Activated CD4-positive, alpha-beta T cell treated with anti-CD3 and anti-CD28 coated beads, Interleukin-2, amount 10 ng/mL, durations not matched to agents 24 days and 14 days (primary cell): ENCODE results near the gene RAB9A. TPM values are rescaled to one million over a fixed set of nuclear protein-coding genes. Genes with fewer than 3 reads are reported as not detected.
"Not testable (repeated sequence)": the region's sequence is repeated elsewhere in the genome, so short reads cannot be mapped to it uniquely, and the experiment has no call there.

Experiments
- DNase-seq: peaks from one replicate; pipeline ENCODE4 v3.0.0; 2022
- H3K27ac Mint-ChIP-seq: one replicate; pipeline ENCODE4 v1.8.0; 2022; ENCODE audit warnings: mild to moderate bottlenecking, mixed read lengths
- H3K27me3 Mint-ChIP-seq: one replicate; pipeline ENCODE4 v1.8.0; 2022; ENCODE audit warnings: mixed read lengths
- H3K36me3 Mint-ChIP-seq: one replicate; pipeline ENCODE4 v1.8.0; 2022; ENCODE audit warnings: low read depth, mild to moderate bottlenecking, mixed read lengths
- H3K4me1 Mint-ChIP-seq: one replicate; pipeline ENCODE4 v1.8.0; 2021; ENCODE audit warnings: mixed read lengths
- H3K4me3 Mint-ChIP-seq: one replicate; pipeline ENCODE4 v1.8.0; 2022; ENCODE audit warnings: mild to moderate bottlenecking, moderate library complexity, mixed read lengths
- H3K9me3 Mint-ChIP-seq: one replicate; pipeline ENCODE4 v1.8.0; 2021; ENCODE audit warnings: mixed read lengths
- intact Hi-C: fragments of 100-400 bp; cut with micrococcal nuclease; formaldehyde crosslinking; loops from one replicate; pipeline ENCODE4 v1.15.1; 2023
- total RNA-seq: library from RNA; stranded (reverse); gene quantifications from 2 replicates; pipeline ENCODE4 v1.2.3, GENCODE V29; 2022

The RAB9A gene
- total RNA-seq, 1 donor from 2014 or later: 9.2 TPM

DNA sequence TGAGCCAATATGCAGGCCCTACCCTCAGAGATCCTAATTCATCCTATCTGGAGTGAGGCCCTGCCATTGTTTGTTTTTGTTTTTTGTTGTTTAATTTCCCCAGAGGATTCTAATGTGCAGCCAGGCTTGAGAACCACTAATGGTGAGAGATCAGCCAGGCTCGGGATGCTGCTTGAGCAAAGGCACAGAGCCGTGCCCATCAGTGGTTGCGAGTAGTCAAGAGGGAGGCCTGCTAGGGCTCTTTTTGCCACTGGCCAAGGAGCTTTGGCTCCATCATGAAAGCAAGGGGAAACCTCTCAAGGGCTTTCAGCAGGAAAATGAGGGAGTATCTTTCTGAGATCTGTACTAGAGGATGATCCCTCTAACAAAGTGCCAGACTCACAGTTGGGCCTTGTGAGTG lies 33.3 kb upstream of the RAB9A start:
- H3K9me3 Mint-ChIP-seq: no peaks in the 10 kb centered on the region
- intact Hi-C loops: no loop called here
- H3K4me1 Mint-ChIP-seq: peaks cover 20% of the 10 kb centered on the region

GRCh38 chrX:13658602-13659001 lies 30.3 kb upstream of the RAB9A start:
- H3K4me1 Mint-ChIP-seq: peaks cover 17% of the 10 kb centered on the region
- DNase-seq: peak; percentile 73
- H3K36me3 Mint-ChIP-seq: peaks cover 23% of the 10 kb centered on the region
- H3K27me3 Mint-ChIP-seq: no peaks in the 10 kb centered on the region
- H3K9me3 Mint-ChIP-seq: no peaks in the 10 kb centered on the region
- peak overlapping the region; percentile 15 for H3K27ac Mint-ChIP-seq
- intact Hi-C loops: loop anchor here (1.0 kb wide), 3 partner anchors 31 to 374 kb away; partner anchors contain the start of gene RAB9A
- no peak overlapping the region for H3K4me3 Mint-ChIP-seq

More for the DNA sequence above, 33.3 kb upstream of the RAB9A start:
- H3K4me3 Mint-ChIP-seq: no peak overlapping the region
- no peak for DNase-seq
- H3K27me3 Mint-ChIP-seq: no peaks in the 10 kb centered on the region
- peaks cover 16% of the 10 kb centered on the region for H3K36me3 Mint-ChIP-seq
- no peak overlapping the region for H3K27ac Mint-ChIP-seq

- Mint-ChIP-seq H3K4me1 (peaks cover 17% of the 10 kb centered on the region), H3K27me3 (no peaks in the 10 kb centered on the region), H3K27ac (peak overlapping the region; percentile 34), H3K9me3 (no peaks in the 10 kb centered on the region), H3K4me3 (no peak overlapping the region), H3K36me3 (peaks cover 23% of the 10 kb centered on the region)
- no peak for DNase-seq
- intact Hi-C loops: no loop called here
Measured at GRCh38 chrX:13659063-13659462, 29.9 kb upstream of the RAB9A start.

GRCh38 chrX:13661735-13662288 lies 27.1 kb upstream of the RAB9A start:
- Mint-ChIP-seq H3K4me3 (no peak overlapping the region), H3K27ac (no peak overlapping the region)
- intact Hi-C loops: no loop called here

DNA sequence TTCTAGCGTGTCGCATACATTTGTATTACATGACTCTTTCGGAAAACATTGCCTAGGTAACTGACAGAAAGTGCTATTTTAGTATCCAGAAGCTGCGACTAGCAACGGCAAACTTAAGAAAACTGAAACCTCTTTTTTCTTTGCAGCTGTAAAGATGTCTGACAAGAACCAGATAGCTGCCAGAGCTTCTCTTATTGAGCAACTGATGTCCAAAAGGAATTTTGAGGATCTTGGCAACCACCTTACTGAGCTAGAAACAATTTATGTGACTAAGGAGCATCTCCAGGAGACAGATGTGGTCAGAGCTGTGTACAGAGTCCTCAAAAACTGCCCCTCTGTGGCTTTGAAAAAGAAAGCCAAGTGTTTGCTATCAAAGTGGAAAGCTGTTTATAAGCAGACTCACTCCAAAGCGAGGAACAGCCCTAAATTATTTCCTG lies 26.6 kb upstream of the RAB9A start:
- Mint-ChIP-seq H3K4me1 (peaks cover 8% of the 10 kb centered on the region), H3K9me3 (no peaks in the 10 kb centered on the region), H3K4me3 (no peak overlapping the region), H3K27me3 (no peaks in the 10 kb centered on the region), H3K36me3 (peaks cover 22% of the 10 kb centered on the region), H3K27ac (no peak overlapping the region)
- intact Hi-C loops: no loop called here
- DNase-seq: no peak

More at GRCh38 chrX:13661735-13662288, 27.1 kb upstream of the RAB9A start:
- Mint-ChIP-seq H3K27me3 (no peaks in the 10 kb centered on the region), H3K36me3 (peaks cover 23% of the 10 kb centered on the region), H3K9me3 (no peaks in the 10 kb centered on the region), H3K4me1 (peaks cover 8% of the 10 kb centered on the region)
- no peak for DNase-seq

DNA sequence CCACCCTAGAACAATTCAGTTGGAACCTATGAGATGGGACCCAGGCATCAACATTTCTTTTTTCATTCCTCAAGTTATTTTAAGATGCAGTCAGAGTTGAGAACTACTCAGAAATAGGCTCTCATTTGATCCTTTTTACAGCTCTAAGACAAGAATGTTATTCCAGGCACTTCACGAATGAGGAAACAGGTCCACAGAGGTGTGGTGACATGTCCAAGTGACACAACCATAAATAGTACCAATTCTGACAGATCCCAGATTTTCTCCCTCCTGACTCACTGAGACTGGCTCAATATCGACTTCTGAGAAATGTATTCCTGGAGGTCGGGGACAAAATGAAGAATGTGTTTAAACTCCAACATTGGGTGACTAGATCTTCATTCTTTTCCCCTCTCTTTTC lies 24.9 kb upstream of the RAB9A start:
- H3K36me3 Mint-ChIP-seq: peaks cover 16% of the 10 kb centered on the region
- H3K4me3 Mint-ChIP-seq: no peak overlapping the region
- no peaks in the 10 kb centered on the region for H3K27me3 Mint-ChIP-seq
- H3K9me3 Mint-ChIP-seq: no peaks in the 10 kb centered on the region
- no peak overlapping the region for H3K27ac Mint-ChIP-seq
- intact Hi-C loops: no loop called here
- H3K4me1 Mint-ChIP-seq: peaks cover 2% of the 10 kb centered on the region
- no peak for DNase-seq

- intact Hi-C loops: no loop called here
- Mint-ChIP-seq H3K4me1 (peaks cover 11% of the 10 kb centered on the region), H3K9me3 (no peaks in the 10 kb centered on the region), H3K27ac (no peak overlapping the region), H3K27me3 (no peaks in the 10 kb centered on the region), H3K4me3 (no peak overlapping the region), H3K36me3 (peaks cover 18% of the 10 kb centered on the region)
- no peak for DNase-seq
Measured at GRCh38 chrX:13666836-13667235, 22.1 kb upstream of the RAB9A start.

DNA sequence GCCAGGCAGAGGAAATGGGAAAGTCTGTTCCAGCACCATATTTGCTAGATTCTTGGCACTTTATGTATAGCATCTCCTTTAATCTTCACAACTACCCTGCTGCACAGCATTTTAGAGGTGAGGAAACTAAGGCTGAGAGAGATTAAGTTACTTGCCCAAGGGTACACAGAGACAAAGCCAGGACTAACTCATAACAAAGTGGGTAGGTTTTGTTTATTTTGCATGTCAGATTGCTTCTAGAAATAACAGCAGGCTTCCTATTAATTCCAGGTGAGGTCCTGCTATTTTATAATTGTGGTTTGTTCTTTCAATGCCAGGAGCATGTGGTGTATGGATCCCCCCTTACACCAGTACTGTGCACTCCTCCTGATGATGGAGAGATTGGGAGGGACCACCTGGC lies 21.0 kb upstream of the RAB9A start:
- no peak for DNase-seq
- H3K27ac Mint-ChIP-seq: no peak overlapping the region
- H3K27me3 Mint-ChIP-seq: no peaks in the 10 kb centered on the region
- H3K9me3 Mint-ChIP-seq: no peaks in the 10 kb centered on the region
- H3K36me3 Mint-ChIP-seq: peaks cover 18% of the 10 kb centered on the region
- no peak overlapping the region for H3K4me3 Mint-ChIP-seq
- intact Hi-C loops: loop anchor here (2.0 kb wide), 1 partner anchor 15 kb away; the partner anchor contains the start of gene TCEANC
- H3K4me1 Mint-ChIP-seq: peaks cover 11% of the 10 kb centered on the region

- intact Hi-C loops: loop anchor here (1.0 to 2.0 kb wide), 3 partner anchors 16 to 358 kb away; partner anchors contain the start of gene TCEANC
- H3K27ac Mint-ChIP-seq: peak overlapping the region; percentile 93
- H3K4me3 Mint-ChIP-seq: peak overlapping the region; percentile 63
Measured at GRCh38 chrX:13669246-13669737, 19.6 kb upstream of the RAB9A start.

GRCh38 chrX:13669755-13670154 lies 19.2 kb upstream of the RAB9A start:
- not testable (repeated sequence) for H3K4me3 Mint-ChIP-seq, H3K27me3 Mint-ChIP-seq, DNase-seq, H3K9me3 Mint-ChIP-seq
- intact Hi-C loops: loop anchor here (1.0 to 2.0 kb wide), 3 partner anchors 17 to 358 kb away; partner anchors contain the start of gene TCEANC
- peaks cover 21% of the 10 kb centered on the region for H3K36me3 Mint-ChIP-seq
- peaks cover 11% of the 10 kb centered on the region for H3K4me1 Mint-ChIP-seq
- H3K27ac Mint-ChIP-seq: peak overlapping the region; percentile 93

More at GRCh38 chrX:13669246-13669737, 19.6 kb upstream of the RAB9A start:
- Mint-ChIP-seq H3K9me3 (no peaks in the 10 kb centered on the region), H3K36me3 (peaks cover 21% of the 10 kb centered on the region), H3K27me3 (no peaks in the 10 kb centered on the region), H3K4me1 (peaks cover 11% of the 10 kb centered on the region)
- peak; percentile 75 for DNase-seq

DNA sequence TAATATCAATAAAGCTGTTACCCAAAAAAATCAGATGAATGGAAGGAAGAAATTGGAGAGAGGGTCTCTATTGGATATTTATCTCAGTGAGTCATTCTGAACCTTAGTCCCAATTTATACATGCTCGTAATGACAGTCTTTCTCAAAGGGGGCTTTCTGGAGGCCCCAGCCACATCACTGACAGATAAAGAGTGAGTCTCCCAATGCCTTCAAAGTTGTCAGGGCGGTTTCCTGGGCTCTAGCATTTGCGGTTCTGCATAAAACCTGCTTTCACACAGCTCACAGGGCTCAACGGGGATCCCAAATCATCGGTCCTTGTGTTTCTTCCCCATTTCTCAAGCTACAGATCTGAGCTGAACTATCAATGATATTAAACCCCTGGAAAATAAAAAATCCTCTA lies 18.7 kb upstream of the RAB9A start:
- no peaks in the 10 kb centered on the region for H3K9me3 Mint-ChIP-seq
- no peak for DNase-seq
- H3K4me3 Mint-ChIP-seq: no peak overlapping the region
- no peaks in the 10 kb centered on the region for H3K27me3 Mint-ChIP-seq
- intact Hi-C loops: no loop called here
- peaks cover 11% of the 10 kb centered on the region for H3K4me1 Mint-ChIP-seq
- no peak overlapping the region for H3K27ac Mint-ChIP-seq
- peaks cover 21% of the 10 kb centered on the region for H3K36me3 Mint-ChIP-seq

DNA sequence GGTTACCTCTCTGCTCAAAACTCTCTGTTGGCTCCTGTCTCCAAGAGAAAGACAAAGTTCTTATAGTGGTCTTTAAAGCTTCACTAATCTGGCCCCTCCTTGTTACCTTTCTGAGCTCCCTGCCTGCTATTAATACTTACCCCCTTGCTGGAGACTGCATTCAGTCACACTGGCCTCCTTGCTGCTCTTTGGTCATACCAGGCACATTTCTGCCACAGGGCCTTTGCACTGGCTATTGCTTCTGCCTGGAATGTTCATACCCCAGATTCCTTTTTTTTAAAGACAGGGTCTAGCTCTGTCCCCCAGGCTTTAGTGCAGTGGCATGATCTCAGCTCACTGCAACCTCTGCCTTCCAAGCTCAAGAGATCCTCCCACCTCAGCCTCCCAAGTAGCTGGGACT lies 15.9 kb upstream of the RAB9A start:
- Mint-ChIP-seq H3K9me3 (no peaks in the 10 kb centered on the region), H3K4me3 (no peak overlapping the region), H3K27ac (no peak overlapping the region), H3K36me3 (peaks cover 17% of the 10 kb centered on the region), H3K4me1 (peaks cover 11% of the 10 kb centered on the region), H3K27me3 (no peaks in the 10 kb centered on the region)
- no peak for DNase-seq
- intact Hi-C loops: no loop called here

DNA sequence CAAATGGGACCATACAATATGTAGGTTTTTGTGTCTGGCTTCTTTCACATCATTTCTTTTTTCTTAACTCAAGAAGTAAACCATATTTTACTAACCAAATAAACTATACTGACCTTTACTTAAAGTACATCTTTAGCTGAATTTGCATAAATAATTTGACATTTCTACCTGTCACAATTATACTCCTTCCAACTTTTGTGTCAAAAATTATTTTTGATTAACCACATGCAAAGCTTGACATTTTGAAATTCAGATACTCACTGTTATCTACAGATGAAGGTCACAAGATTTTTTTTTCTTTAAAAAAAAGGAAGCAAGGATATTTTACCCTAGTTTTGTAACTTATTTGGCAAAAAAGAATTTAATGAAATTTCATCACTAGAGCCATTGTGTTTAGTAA lies 12.0 kb upstream of the RAB9A start:
- no peaks in the 10 kb centered on the region for H3K9me3 Mint-ChIP-seq
- intact Hi-C loops: no loop called here
- H3K27me3 Mint-ChIP-seq: no peaks in the 10 kb centered on the region
- H3K4me1 Mint-ChIP-seq: peaks cover 1% of the 10 kb centered on the region
- no peak for DNase-seq
- no peak overlapping the region for H3K4me3 Mint-ChIP-seq
- peaks cover 10% of the 10 kb centered on the region for H3K36me3 Mint-ChIP-seq
- no peak overlapping the region for H3K27ac Mint-ChIP-seq

GRCh38 chrX:13679700-13680099 lies 9.2 kb upstream of the RAB9A start:
- intact Hi-C loops, DNase-seq, H3K27me3 Mint-ChIP-seq, H3K27ac Mint-ChIP-seq, H3K4me3 Mint-ChIP-seq, H3K9me3 Mint-ChIP-seq, H3K4me1 Mint-ChIP-seq: not testable (repeated sequence)
- peaks cover 12% of the 10 kb centered on the region for H3K36me3 Mint-ChIP-seq

- Mint-ChIP-seq H3K4me3 (no peak overlapping the region), H3K9me3 (no peaks in the 10 kb centered on the region), H3K27me3 (no peaks in the 10 kb centered on the region), H3K4me1 (peaks cover 5% of the 10 kb centered on the region), H3K27ac (no peak overlapping the region), H3K36me3 (peaks cover 12% of the 10 kb centered on the region)
- intact Hi-C loops: no loop called here
- no peak for DNase-seq
Measured at GRCh38 chrX:13681595-13681994, 7.3 kb upstream of the RAB9A start.
